Epithelial cell of proximal tubule (primary cell): ENCODE results near the gene HMGB4. TPM values are rescaled to one million over a fixed set of nuclear protein-coding genes. Genes with fewer than 3 reads are reported as not detected.
A peak's percentile ranks its signal among the peaks of the same experiment; 100 is the strongest.

Experiments
- DNase-seq: peaks from one replicate; pipeline ENCODE4 v3.0.0-alpha.2; 2011; ENCODE audit warnings: low read depth
- H3K4me3 ChIP-seq: 2 replicates; pipeline ENCODE4 v1.5.1; 2011; ENCODE audit warnings: low read depth, mild to moderate bottlenecking, low read length
- CTCF ChIP-seq: conservative IDR thresholded peaks from 2 replicates; pipeline ENCODE4 v1.5.1; 2012; ENCODE audit warnings: low read depth, mild to moderate bottlenecking, low read length
- total RNA-seq: library from RNA; depleted of rRNA; stranded (reverse); fragments of >200 nt; gene quantifications from 2 replicates; pipeline ENCODE4 v1.2.3, GENCODE V29; 2015

Gene HMGB4
- total RNA-seq, 1 donor from 2014 or later = not detected

- DNase-seq = peak; percentile 41
- TF ChIP-seq CTCF = no peak
- H3K4me3 ChIP-seq = no peak overlapping the region
Observed at GRCh38 chr1:33872683-33873082, 8.8 kb downstream of the HMGB4 start.

GRCh38 chr1:33874636-33875035, 10.8 kb downstream of the HMGB4 start:
- no peak overlapping the region for H3K4me3 ChIP-seq
- no peak for DNase-seq

GRCh38 chr1:33875862-33876261, 12.0 kb downstream of the HMGB4 start:
- H3K4me3 ChIP-seq = no peak overlapping the region
- DNase-seq = no peak
- TF ChIP-seq CTCF = peak; percentile 46

More at GRCh38 chr1:33874636-33875035, 10.8 kb downstream of the HMGB4 start:
- TF ChIP-seq CTCF = no peak

- H3K4me3 ChIP-seq = no peak overlapping the region
- TF ChIP-seq CTCF = no peak
- DNase-seq = no peak
Observed at GRCh38 chr1:33876970-33877650, 13.2 kb downstream of the HMGB4 start.

- no peak overlapping the region for H3K4me3 ChIP-seq
- TF ChIP-seq CTCF = no peak
- DNase-seq = no peak
Observed at GRCh38 chr1:33878392-33878791, 14.5 kb downstream of the HMGB4 start.

- TF ChIP-seq CTCF = no peak
- no peak overlapping the region for H3K4me3 ChIP-seq
Observed at GRCh38 chr1:33880305-33880704, 16.4 kb downstream of the HMGB4 start.

GRCh38 chr1:33886496-33886895, 22.6 kb downstream of the HMGB4 start:
- H3K4me3 ChIP-seq = no peak overlapping the region

More at GRCh38 chr1:33880305-33880704, 16.4 kb downstream of the HMGB4 start:
- no peak for DNase-seq

More at GRCh38 chr1:33886496-33886895, 22.6 kb downstream of the HMGB4 start:
- no peak for DNase-seq
- no peak for TF ChIP-seq CTCF
